ENCODE results near the gene OTX1. TPM values are rescaled to one million over a fixed set of nuclear protein-coding genes. Genes with fewer than 3 reads are reported as not detected.

OTX1 gene
- total and polyA plus RNA-seq, 2 experiments from 2014 or later: 1.3 to 2.2 TPM

DNA sequence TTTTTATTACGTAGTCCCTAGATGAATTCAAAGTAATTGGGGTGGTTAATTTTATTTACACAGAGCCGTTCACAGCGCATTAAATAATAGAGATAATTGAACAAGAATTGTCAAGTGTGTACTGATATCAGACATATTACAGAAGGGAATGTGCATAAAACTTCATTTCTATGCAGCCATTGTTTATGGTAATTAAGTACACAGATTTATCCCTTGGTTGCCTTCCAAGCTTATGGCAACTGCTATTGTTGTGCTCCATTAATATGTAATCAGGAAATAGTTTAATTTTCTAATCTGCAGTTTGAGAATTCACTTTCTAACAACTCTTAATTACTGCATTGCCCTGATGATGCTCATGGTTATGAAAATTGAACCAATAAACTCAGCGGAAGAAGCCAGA lies 47.3 kb upstream of the OTX1 start:
- Histone ChIP-seq H3K79me2 (replicated peaks; ENCODE audit: insufficient read depth) (no peaks in the 10 kb centered on the region), H3K4me1 (ENCODE audit: insufficient read depth) (peaks cover 14% of the 10 kb centered on the region), H3K27ac (ENCODE audit: low read depth) (no peak overlapping the region), H3K9me2 (ENCODE audit: insufficient read depth) (no peaks in the 10 kb centered on the region), H3K4me3 (no peak overlapping the region), H2AFZ (no peak overlapping the region), H3K27me3 (ENCODE audit: insufficient read depth) (no peaks in the 10 kb centered on the region), H3F3A (replicated peaks; ENCODE audit: low read depth) (no peaks in the 10 kb centered on the region), H3K4me2 (no peak overlapping the region), H4K20me1 (replicated peaks; ENCODE audit: insufficient read depth) (no peaks in the 10 kb centered on the region), H3K36me3 (ENCODE audit: insufficient read depth) (no peaks in the 10 kb centered on the region)
- ATAC-seq (no peak), DNase-seq (ENCODE audit: low spot score) (no peak)
- Mint-ChIP-seq H3K4me1 (peaks cover 24% of the 10 kb centered on the region), H3K4me3 (no peak overlapping the region), H3K36me3 (ENCODE audit: low read depth) (no peaks in the 10 kb centered on the region), H3K9me3 (no peaks in the 10 kb centered on the region), H3K27ac (no peak overlapping the region), H3K27me3 (ENCODE audit: insufficient read depth, low read depth, poor library complexity) (no peaks in the 10 kb centered on the region)
- TF ChIP-seq, protein P1, sequence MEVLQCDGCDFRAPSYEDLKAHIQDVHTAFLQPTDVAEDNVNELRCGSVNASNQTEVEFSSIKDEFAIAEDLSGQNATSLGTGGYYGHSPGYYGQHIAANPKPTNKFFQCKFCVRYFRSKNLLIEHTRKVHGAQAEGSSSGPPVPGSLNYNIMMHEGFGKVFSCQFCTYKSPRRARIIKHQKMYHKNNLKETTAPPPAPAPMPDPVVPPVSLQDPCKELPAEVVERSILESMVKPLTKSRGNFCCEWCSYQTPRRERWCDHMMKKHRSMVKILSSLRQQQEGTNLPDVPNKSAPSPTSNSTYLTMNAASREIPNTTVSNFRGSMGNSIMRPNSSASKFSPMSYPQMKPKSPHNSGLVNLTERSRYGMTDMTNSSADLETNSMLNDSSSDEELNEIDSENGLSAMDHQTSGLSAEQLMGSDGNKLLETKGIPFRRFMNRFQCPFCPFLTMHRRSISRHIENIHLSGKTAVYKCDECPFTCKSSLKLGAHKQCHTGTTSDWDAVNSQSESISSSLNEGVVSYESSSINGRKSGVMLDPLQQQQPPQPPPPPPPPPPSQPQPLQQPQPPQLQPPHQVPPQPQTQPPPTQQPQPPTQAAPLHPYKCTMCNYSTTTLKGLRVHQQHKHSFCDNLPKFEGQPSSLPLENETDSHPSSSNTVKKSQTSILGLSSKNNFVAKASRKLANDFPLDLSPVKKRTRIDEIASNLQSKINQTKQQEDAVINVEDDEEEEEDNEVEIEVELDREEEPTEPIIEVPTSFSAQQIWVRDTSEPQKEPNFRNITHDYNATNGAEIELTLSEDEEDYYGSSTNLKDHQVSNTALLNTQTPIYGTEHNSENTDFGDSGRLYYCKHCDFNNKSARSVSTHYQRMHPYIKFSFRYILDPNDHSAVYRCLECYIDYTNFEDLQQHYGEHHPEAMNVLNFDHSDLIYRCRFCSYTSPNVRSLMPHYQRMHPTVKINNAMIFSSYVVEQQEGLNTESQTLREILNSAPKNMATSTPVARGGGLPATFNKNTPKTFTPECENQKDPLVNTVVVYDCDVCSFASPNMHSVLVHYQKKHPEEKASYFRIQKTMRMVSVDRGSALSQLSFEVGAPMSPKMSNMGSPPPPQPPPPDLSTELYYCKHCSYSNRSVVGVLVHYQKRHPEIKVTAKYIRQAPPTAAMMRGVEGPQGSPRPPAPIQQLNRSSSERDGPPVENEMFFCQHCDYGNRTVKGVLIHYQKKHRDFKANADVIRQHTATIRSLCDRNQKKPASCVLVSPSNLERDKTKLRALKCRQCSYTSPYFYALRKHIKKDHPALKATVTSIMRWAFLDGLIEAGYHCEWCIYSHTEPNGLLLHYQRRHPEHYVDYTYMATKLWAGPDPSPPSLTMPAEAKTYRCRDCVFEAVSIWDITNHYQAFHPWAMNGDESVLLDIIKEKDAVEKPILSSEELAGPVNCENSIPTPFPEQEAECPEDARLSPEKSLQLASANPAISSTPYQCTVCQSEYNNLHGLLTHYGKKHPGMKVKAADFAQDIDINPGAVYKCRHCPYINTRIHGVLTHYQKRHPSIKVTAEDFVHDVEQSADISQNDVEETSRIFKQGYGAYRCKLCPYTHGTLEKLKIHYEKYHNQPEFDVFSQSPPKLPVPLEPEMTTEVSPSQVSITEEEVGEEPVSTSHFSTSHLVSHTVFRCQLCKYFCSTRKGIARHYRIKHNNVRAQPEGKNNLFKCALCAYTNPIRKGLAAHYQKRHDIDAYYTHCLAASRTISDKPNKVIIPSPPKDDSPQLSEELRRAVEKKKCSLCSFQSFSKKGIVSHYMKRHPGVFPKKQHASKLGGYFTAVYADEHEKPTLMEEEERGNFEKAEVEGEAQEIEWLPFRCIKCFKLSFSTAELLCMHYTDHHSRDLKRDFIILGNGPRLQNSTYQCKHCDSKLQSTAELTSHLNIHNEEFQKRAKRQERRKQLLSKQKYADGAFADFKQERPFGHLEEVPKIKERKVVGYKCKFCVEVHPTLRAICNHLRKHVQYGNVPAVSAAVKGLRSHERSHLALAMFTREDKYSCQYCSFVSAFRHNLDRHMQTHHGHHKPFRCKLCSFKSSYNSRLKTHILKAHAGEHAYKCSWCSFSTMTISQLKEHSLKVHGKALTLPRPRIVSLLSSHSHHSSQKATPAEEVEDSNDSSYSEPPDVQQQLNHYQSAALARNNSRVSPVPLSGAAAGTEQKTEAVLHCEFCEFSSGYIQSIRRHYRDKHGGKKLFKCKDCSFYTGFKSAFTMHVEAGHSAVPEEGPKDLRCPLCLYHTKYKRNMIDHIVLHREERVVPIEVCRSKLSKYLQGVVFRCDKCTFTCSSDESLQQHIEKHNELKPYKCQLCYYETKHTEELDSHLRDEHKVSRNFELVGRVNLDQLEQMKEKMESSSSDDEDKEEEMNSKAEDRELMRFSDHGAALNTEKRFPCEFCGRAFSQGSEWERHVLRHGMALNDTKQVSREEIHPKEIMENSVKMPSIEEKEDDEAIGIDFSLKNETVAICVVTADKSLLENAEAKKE (CRISPR knock-in tag; IDR thresholded peaks at IDR 0.05): no peak
- TF ChIP-seq ZNF114 (CRISPR knock-in tag; IDR thresholded peaks at IDR 0.05) (no peak), CREB1 (CRISPR knock-in tag; IDR thresholded peaks at IDR 0.05; ENCODE audit: low read depth) (no peak), EZH2phosphoT487 (IDR thresholded peaks at IDR 0.05; ENCODE audit: unreplicated experiment) (no peak), JUNB (IDR thresholded peaks at IDR 0.05; ENCODE audit: unreplicated experiment) (no peak), EZH2 (IDR thresholded peaks at IDR 0.05; ENCODE audit: low read depth, unreplicated experiment) (no peak)
- TF ChIP-seq, protein P2, sequence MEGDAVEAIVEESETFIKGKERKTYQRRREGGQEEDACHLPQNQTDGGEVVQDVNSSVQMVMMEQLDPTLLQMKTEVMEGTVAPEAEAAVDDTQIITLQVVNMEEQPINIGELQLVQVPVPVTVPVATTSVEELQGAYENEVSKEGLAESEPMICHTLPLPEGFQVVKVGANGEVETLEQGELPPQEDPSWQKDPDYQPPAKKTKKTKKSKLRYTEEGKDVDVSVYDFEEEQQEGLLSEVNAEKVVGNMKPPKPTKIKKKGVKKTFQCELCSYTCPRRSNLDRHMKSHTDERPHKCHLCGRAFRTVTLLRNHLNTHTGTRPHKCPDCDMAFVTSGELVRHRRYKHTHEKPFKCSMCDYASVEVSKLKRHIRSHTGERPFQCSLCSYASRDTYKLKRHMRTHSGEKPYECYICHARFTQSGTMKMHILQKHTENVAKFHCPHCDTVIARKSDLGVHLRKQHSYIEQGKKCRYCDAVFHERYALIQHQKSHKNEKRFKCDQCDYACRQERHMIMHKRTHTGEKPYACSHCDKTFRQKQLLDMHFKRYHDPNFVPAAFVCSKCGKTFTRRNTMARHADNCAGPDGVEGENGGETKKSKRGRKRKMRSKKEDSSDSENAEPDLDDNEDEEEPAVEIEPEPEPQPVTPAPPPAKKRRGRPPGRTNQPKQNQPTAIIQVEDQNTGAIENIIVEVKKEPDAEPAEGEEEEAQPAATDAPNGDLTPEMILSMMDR (conservative IDR thresholded peaks at IDR 0.05; ENCODE audit: low read depth in 2 of 2): no peak
- TF ChIP-seq, protein P3, sequence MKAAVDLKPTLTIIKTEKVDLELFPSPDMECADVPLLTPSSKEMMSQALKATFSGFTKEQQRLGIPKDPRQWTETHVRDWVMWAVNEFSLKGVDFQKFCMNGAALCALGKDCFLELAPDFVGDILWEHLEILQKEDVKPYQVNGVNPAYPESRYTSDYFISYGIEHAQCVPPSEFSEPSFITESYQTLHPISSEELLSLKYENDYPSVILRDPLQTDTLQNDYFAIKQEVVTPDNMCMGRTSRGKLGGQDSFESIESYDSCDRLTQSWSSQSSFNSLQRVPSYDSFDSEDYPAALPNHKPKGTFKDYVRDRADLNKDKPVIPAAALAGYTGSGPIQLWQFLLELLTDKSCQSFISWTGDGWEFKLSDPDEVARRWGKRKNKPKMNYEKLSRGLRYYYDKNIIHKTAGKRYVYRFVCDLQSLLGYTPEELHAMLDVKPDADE (IDR thresholded peaks at IDR 0.05): no peak
